NT2/D1 (cell line): ENCODE data around the gene UBAC1.

Experiments
- SUZ12 ChIP-seq: IDR thresholded peaks from 2 replicates; pipeline ENCODE4 v1.6.1; 2011; ENCODE audit not compliant: insufficient read length, insufficient read depth; ENCODE audit errors: extremely low read depth
- YY1 ChIP-seq: IDR thresholded peaks from 2 replicates; pipeline ENCODE4 v1.6.1; 2011; ENCODE audit not compliant: insufficient read length, insufficient read depth
- ZNF274 ChIP-seq: IDR thresholded peaks from 2 replicates; pipeline ENCODE4 v1.6.1; 2011; ENCODE audit warnings: mild to moderate bottlenecking, low read depth, low read length

DNA sequence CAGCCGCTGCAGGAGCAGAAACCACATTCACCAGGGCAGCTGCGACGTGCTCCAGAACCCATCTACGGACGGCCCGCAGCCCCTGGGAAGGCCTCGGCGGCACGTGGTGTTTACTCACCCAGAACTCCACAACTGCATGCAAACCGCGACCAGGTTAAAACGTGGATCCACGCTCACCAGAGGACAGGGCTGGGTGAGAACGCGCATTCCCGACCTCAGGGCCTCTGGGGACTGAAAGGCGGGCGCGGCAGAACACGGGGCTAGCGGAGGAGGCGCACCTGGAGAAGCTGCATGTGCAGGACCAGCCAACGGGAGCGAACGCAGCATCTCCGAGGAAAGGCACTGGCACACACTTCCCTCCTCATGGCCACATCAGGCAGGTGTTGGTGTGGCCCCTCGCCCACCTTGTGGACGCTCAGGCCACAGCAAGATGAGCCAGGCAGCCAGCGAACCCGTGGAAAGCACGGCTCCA, 29.8 kb downstream of the UBAC1 start:
- TF ChIP-seq YY1 (no peak), ZNF274 (no peak), SUZ12 (no peak)
